Measurements from ENCODE around the gene TSSC4. TPM values are rescaled to one million over a fixed set of nuclear protein-coding genes. Genes with fewer than 3 reads are reported as not detected.

The TSSC4 gene
- total and polyA plus RNA-seq, 8 donors, result 9.4 to 147 (median 53.2) TPM

- Histone ChIP-seq H3K4me1 (peaks cover 9 to 30% (median 26%) of the 10 kb centered on the region in 4 donors), H3K4me3 (no peak overlapping the region), H3K27me3 (peaks cover 0 to 29% (median 5%) of the 10 kb centered on the region in 3 donors), H3K9me3 (no peaks in the 10 kb centered on the region), H3K27ac (no peak overlapping the region), H3K36me3 (no peaks in the 10 kb centered on the region)
- intact Hi-C loops (cut with DNase I; ENCODE audit: low total_unique reads), result loop anchor here (2.0 kb wide), 1 partner anchor 117 kb away; no protein-coding TSS in a partner anchor
- TF ChIP-seq POLR2A (IDR thresholded peaks at IDR 0.05) (no peak), EP300 (IDR thresholded peaks at IDR 0.05) (no peak), POLR2AphosphoS5 (IDR thresholded peaks at IDR 0.05) (no peak), CTCF (IDR thresholded peaks at IDR 0.05) (no peak)
- DNase-seq, result no peak
- 78 to 95% (median 80%) methylated on average over 11 to 26 of the region's 26 CpGs for WGBS, 5 donors
These were observed 22.8 kb downstream of the TSSC4 start for GRCh38 chr11:2423157-2424025.

GRCh38 chr11:2424811-2425495 lies 24.4 kb downstream of the TSSC4 start:
- intact Hi-C loops (cut with DNase I; ENCODE audit: low total_unique reads), result loop anchor here (5.0 kb wide), 1 partner anchor 462 kb away; the partner anchor contains the start of gene CDKN1C
- Histone ChIP-seq H3K4me3 (no peak overlapping the region), H3K4me1 (peaks cover 9 to 30% (median 20%) of the 10 kb centered on the region in 4 donors), H3K27me3 (peaks cover 0 to 29% (median 5%) of the 10 kb centered on the region in 3 donors), H3K27ac (no peak overlapping the region), H3K36me3 (no peaks in the 10 kb centered on the region), H3K9me3 (no peaks in the 10 kb centered on the region)
- 79 to 86% (median 81%) methylated on average over 21 to 28 of the region's 28 CpGs for WGBS, 5 donors
- TF ChIP-seq CTCF (IDR thresholded peaks at IDR 0.05) (no peak), EP300 (IDR thresholded peaks at IDR 0.05) (no peak), POLR2A (IDR thresholded peaks at IDR 0.05) (no peak), POLR2AphosphoS5 (IDR thresholded peaks at IDR 0.05) (no peak)
- no peak for DNase-seq

- intact Hi-C loops (cut with DNase I; ENCODE audit: low total_unique reads), result loop anchor here (5.0 kb wide), 1 partner anchor 462 kb away; the partner anchor contains the start of gene CDKN1C
- Histone ChIP-seq H3K4me3 (no peak overlapping the region), H3K36me3 (no peaks in the 10 kb centered on the region), H3K4me1 (peaks cover 5 to 24% (median 15%) of the 10 kb centered on the region in 4 donors), H3K27ac (no peak overlapping the region), H3K9me3 (no peaks in the 10 kb centered on the region), H3K27me3 (peaks cover 0 to 29% (median 5%) of the 10 kb centered on the region in 3 donors)
- 72 to 91% (median 82%) methylated on average over 1 to 8 of the region's 8 CpGs for WGBS, 5 donors
- DNase-seq, result no peak
- TF ChIP-seq POLR2A (IDR thresholded peaks at IDR 0.05) (no peak), EP300 (IDR thresholded peaks at IDR 0.05) (no peak), POLR2AphosphoS5 (IDR thresholded peaks at IDR 0.05) (no peak), CTCF (IDR thresholded peaks at IDR 0.05) (no peak)
These were observed 25.0 kb downstream of the TSSC4 start for GRCh38 chr11:2425506-2425905.

- TF ChIP-seq CTCF (IDR thresholded peaks at IDR 0.05) (no peak), POLR2A (IDR thresholded peaks at IDR 0.05) (no peak)
- no peaks in the 10 kb centered on the region for H3K36me3 ChIP-seq
- intact Hi-C loops (cut with DNase I; ENCODE audit: low total_unique reads), result loop anchor here (5.0 kb wide), 1 partner anchor 461 kb away; the partner anchor contains the start of gene CDKN1C
- peaks cover 0 to 25% (median under 1%) of the 10 kb centered on the region in 3 donors for H3K27me3 ChIP-seq
- WGBS, 5 donors, result 80 to 91% (median 85%) methylated on average over 7 to 13 of the region's 13 CpGs
- H3K9me3 ChIP-seq, result no peaks in the 10 kb centered on the region
- no peak overlapping the region for H3K4me3 ChIP-seq
- no peak for DNase-seq
- H3K27ac ChIP-seq, result no peak overlapping the region
- peaks cover 0 to 18% (median 10%) of the 10 kb centered on the region in 4 donors for H3K4me1 ChIP-seq
These were observed 25.7 kb downstream of the TSSC4 start for GRCh38 chr11:2426221-2426620.

All from stomach (tissue), 9 donors.